Activated CD8-positive, alpha-beta memory T cell treated with anti-CD3 and anti-CD28 coated beads for 36 hours (primary cell): Measurements from ENCODE around the gene NUCB1. TPM values are rescaled to one million over a fixed set of nuclear protein-coding genes. Genes with fewer than 3 reads are reported as not detected.
"Not testable (repeated sequence)": the region's sequence is repeated elsewhere in the genome, so short reads cannot be mapped to it uniquely, and the experiment has no call there.

ENCODE experiments used
- CTCF ChIA-PET: fragments of 350-600 bp; sonication (Branson Sonifier 250); formaldehyde crosslinking; loops from one replicate; lab custom pipeline; 2021; ENCODE audit warnings: antibody characterized with exemption; lab: Charles Lee
- POLR2A ChIA-PET: fragments of 350-600 bp; sonication (Branson Sonifier 250); formaldehyde crosslinking; loops from one replicate; lab custom pipeline; 2021; ENCODE audit warnings: antibody characterized with exemption; lab: Charles Lee
- total RNA-seq, 2 experiments: library from RNA; stranded (reverse); gene quantifications; one replicate each; pipeline ENCODE4 v1.2.3, GENCODE V29; 2021

The NUCB1 gene
- total RNA-seq, 2 experiments from 2014 or later = 89.2 to 89.5 TPM

DNA sequence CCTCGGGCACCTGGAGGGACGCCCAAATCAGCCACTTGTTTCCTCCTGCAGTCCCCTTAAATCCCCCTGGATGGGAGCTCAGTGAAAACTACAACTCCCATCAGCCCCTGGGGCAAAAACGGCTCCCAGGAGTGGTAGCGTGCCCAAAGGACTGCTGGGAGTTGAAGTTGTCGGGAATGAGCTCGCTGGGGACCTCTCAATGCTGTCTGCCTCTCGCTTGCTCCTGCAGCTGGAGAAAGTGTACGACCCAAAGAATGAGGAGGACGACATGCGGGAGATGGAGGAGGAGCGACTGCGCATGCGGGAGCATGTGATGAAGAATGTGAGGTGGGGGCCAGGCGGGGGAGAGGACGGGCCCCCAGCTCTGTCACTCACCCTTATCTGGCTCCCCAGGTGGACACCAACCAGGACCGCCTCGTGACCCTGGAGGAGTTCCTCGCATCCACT lies 18.7 kb downstream of the NUCB1 start:
- CTCF ChIA-PET = interaction anchor here (0.5 to 1.5 kb wide), 3 partner anchors 52 to 221 kb away, joined by 4 to 5 read pairs (median 4); no protein-coding TSS in a partner anchor
- POLR2A ChIA-PET = interaction anchor here (0.6 kb wide), 2 partner anchors 9 to 37 kb away, joined by 5 to 9 read pairs; no protein-coding TSS in a partner anchor

DNA sequence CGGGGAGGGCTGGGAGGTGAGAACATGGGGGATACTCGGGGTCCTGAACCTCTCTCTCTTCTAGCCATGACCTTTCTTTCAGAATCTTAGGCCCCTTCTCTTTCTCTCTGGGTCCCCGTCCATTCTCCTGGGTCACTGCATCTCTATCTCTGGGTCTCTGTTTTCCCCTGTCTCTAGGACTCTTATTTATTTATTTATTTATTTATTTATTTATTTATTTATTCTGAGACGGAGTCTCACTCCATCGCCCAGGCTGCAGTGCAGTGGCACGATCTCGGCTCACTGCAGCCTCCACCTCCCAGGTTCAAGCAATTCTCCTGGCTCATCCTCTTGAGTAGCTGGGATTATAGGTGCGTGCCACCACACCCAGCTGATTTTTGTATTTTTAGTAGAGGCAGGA lies 19.2 kb downstream of the NUCB1 start:
- POLR2A ChIA-PET = not testable (repeated sequence)
- CTCF ChIA-PET = interaction anchor here (0.5 to 1.5 kb wide), 3 partner anchors 51 to 222 kb away, joined by 4 to 5 read pairs (median 4); no protein-coding TSS in a partner anchor

DNA sequence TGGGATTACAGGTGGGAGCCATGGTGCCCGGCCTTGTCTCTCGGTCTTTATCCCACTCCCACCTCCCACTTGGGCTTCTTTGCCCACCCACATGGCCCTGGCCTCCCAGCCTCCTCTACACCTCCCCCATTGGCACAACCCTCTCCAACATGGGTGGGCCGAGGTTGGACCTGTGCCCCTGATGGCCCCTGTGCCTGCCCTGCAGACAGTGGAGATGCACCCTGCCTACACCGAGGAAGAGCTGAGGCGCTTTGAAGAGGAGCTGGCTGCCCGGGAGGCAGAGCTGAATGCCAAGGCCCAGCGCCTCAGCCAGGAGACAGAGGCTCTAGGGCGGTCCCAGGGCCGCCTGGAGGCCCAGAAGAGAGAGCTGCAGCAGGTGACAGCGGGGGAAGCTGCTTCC lies 20.8 kb downstream of the NUCB1 start:
- ChIA-PET CTCF (interaction anchor here (0.5 to 1.4 kb wide), 2 partner anchors 9 to 96 kb away, joined by 3 to 4 read pairs; no protein-coding TSS in a partner anchor), POLR2A (no interaction called here)

DNA sequence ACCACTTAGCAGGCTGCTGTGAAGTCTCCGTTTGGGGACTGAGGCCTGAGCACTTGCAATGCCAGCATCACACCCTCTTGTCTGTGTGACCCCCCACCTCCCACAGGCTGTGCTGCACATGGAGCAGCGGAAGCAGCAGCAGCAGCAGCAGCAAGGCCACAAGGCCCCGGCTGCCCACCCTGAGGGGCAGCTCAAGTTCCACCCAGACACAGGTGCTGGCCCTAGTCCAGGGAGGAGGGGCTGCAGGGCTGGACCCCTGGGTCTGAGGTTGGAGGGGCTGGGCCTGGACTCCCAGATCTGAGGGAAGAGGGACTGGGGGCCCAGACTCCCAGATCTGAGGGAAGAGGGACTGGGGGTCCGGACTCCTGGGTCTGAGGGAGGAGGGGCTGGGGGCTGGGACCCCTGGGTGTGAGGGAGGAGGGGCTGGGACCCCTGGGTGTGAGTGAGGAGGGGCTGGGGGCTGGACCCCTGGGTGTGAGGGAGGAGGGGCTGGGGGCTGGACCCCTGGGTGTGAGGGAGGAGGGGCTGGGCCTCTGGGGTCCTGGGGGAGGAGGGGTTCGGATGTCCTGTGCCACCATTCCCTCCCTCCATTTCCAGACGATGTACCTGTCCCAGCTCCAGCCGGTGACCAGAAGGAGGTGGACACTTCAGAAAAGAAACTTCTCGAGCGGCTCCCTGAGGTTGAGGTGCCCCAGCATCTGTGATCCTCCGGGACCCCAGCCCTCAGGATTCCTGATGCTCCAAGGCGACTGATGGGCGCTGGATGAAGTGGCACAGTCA lies 21.8 kb downstream of the NUCB1 start:
- ChIA-PET CTCF (interaction anchor here (1.4 kb wide), 1 partner anchor 10 kb away, joined by 3 read pairs; no protein-coding TSS in a partner anchor), POLR2A (no interaction called here)

DNA sequence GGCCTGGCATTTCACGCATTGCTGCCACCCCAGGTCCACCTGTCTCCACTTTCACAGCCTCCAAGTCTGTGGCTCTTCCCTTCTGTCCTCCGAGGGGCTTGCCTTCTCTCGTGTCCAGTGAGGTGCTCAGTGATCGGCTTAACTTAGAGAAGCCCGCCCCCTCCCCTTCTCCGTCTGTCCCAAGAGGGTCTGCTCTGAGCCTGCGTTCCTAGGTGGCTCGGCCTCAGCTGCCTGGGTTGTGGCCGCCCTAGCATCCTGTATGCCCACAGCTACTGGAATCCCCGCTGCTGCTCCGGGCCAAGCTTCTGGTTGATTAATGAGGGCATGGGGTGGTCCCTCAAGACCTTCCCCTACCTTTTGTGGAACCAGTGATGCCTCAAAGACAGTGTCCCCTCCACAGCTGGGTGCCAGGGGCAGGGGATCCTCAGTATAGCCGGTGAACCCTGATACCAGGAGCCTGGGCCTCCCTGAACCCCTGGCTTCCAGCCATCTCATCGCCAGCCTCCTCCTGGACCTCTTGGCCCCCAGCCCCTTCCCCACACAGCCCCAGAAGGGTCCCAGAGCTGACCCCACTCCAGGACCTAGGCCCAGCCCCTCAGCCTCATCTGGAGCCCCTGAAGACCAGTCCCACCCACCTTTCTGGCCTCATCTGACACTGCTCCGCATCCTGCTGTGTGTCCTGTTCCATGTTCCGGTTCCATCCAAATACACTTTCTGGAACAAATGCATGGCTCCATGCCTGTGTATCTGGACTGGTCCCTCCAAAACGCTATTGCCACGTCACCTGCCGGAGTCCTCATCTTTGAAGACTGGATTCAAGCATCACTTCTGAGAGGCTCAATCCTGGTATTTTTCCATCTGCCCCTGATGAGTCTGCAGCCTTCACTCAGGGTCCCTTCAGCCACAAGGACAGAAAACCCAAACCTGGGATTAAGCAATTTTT lies 22.7 kb downstream of the NUCB1 start:
- POLR2A ChIA-PET = no interaction called here

DNA sequence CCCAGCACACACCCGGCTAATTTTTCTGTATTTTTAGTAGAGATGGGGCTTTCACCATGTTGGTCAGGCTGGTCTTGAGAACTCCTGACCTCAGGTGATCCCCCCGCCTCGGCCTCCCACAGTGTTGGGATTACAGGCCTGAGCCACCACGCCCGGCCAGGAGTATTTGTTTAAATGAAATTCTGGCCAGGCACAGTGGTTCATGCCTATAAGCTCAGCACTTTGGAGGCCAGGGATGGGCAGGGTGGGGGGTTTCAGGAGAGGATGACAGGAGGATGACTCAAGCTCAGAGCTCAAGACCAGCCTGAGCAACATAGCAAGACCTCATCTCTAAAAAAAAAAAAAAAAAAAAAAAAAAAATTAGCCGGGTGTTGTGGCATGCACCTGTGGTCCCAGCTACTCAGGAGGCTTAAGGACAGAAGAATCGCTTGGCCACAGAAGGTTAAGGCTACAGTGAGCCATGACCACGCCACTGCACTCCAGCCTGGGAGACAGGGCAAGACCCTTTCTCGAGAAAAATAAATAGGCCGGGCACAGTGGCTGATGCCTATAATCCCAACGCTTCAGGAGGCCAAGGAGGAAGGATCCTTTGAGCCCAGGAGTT lies 25.2 kb downstream of the NUCB1 start:
- ChIA-PET POLR2A (interaction anchor here (1.2 kb wide), 1 partner anchor 45 kb away, joined by 4 read pairs; no protein-coding TSS in a partner anchor), CTCF (interaction anchor here (0.6 kb wide), 1 partner anchor 16 kb away, joined by 3 read pairs; no protein-coding TSS in a partner anchor)

More for the DNA sequence above, 22.7 kb downstream of the NUCB1 start:
- CTCF ChIA-PET = no interaction called here

DNA sequence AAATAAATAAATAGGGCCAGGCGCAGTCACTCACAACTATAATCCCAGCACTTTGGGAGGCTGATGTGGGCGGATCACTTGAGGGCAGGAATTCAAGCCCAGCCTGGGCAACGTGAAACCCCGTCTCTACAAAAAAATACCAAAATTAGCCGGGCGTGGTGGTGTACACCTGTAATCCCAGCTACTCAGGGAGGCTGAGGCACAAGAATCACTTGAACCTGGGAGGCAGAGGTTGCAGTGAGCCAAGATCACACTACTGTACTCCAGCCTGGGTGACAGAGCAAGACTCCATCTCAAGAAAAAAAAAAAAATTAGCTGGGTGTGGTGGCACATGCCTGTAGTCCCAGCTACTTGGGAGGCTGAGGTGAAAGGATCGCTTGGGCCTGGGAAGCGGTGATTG lies 25.8 kb downstream of the NUCB1 start:
- CTCF ChIA-PET = interaction anchor here (0.6 to 0.7 kb wide), 3 partner anchors 12 to 45 kb away, joined by 3 read pairs; no protein-coding TSS in a partner anchor
- POLR2A ChIA-PET = not testable (repeated sequence)

DNA sequence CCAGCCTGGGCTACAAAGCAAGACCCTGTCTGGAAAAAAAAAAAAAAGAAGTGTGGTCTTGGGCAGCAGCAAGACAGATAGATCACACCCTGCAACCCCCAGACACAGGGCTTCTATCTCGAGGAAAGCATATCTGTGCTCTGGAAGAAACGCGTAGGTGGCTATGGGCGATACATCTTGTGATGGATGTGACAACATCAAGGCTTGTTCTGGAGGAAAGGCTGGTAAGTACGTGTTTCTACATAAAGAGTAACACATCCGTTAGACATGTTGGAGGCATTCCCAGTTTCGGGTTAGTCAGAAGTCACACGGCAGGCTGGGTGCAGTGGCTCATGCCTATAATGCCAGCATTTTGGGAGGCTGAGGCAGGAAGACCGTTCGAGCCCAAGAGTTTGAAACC lies 26.8 kb downstream of the NUCB1 start:
- ChIA-PET CTCF (interaction anchor here (0.6 kb wide), 1 partner anchor 19 kb away, joined by 3 read pairs; no protein-coding TSS in a partner anchor), POLR2A (no interaction called here)

DNA sequence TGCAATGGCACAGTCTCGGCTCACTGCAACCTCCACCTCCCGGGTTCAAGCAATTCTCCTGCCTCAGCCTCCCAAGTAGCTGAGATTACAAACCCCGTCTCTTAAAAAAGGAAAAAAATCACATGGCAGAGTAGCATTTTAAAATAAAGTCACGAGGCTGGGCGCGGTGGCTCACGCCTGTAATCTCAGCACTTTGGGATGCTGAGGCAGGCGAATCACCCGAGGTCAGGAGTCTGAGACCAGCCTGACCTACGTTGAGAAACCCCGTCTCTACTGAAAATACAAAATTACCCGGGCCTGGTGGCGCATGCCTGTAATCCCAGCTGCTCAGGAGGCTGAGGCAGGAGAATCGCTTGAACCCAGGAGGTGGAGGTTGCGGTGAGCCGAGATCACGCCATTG lies 27.6 kb downstream of the NUCB1 start:
- ChIA-PET POLR2A (interaction anchor here (0.7 kb wide), 1 partner anchor 9 kb away, joined by 5 read pairs; no protein-coding TSS in a partner anchor), CTCF (interaction anchor here (0.6 to 0.7 kb wide), 3 partner anchors 19 to 117 kb away, joined by 3 to 4 read pairs (median 3); partner anchors contain the start of gene BCAT2)

DNA sequence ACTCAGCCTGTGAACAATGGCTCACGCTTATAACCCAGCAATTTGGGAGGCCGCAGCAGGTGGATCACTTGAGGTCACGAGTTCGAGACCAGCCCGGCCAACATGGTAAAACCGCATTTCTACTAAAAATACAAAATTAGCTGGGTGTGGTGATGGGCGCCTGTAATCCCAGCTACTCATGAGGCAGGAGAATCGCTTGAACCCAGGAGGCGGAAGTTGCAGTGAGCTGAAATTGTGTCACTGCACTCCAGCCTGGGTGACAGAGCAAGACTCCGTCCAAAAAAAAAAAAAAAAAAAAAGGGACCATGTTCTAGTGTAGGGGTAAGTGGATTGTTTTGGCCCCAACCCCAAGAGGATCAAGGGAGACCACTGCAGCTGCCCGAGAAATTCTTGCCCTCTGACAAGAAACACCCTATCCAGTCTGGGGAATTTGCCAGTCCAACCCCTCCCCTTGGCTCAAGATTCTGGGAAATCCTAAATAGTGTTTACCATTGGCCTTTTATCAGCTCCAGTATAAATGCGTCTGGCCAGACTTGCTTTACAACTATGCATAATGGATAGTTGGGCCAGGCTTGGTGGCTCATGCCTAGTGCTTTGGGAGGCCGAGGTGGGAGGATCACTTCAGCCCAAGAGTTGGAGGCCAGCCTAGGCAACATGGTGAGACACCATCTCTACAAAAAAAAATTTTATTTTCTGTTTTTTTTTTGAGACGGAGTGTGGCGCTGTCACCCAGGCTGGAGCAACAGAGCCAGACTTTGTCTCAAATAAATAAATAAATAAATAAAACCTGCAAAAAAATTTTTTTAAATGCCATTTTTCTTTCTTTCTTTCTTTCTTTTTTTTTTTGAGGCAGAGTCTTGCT lies 28.3 kb downstream of the NUCB1 start:
- ChIA-PET CTCF (interaction anchor here (0.6 kb wide), 1 partner anchor 117 kb away, joined by 3 read pairs; the partner anchor contains the start of gene BCAT2), POLR2A (interaction anchor here (0.7 kb wide), 3 partner anchors 10 to 91 kb away, joined by 3 to 5 read pairs (median 3); partner anchors contain the start of gene BAX)

DNA sequence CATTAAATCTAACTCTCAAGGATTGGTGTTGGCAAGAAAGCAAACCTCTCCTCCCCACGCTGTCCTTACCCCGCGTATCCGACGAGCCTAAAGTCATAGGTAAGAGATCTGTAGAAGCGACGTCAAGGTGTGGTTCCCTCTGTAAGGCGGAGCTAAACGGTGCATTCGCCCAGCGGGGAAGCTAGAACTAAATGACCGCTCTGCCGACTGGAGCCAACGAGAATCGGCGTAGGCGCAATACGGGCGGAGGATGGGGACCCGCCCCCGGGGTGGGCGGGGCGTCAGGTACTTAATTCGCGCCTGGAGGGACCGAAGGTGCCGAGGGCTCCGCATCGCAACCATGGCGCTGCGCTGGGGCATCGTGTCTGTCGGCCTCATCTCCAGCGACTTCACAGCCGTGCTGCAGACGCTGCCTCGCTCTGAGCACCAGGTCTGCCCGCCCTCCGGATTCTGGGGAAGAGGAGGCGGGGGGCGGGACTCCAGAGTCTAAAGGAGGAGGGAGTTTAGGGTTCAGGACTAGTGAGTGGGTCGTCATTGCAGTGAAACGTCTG lies 33.3 kb downstream of the NUCB1 start, which contains the start of gene DHDH:
DHDH (plus strand) TSS at position 318 of the 551 bp plus-strand sequence; CDS start at position 341, 23 bp downstream.
- CTCF ChIA-PET = interaction anchor here (0.8 to 1.3 kb wide), 3 partner anchors 26 to 213 kb away, joined by 3 to 4 read pairs (median 3); no protein-coding TSS in a partner anchor
- POLR2A ChIA-PET = interaction anchor here (1.1 kb wide), 1 partner anchor 62 kb away, joined by 3 read pairs; the partner anchor contains the start of gene PPP1R15A

DNA sequence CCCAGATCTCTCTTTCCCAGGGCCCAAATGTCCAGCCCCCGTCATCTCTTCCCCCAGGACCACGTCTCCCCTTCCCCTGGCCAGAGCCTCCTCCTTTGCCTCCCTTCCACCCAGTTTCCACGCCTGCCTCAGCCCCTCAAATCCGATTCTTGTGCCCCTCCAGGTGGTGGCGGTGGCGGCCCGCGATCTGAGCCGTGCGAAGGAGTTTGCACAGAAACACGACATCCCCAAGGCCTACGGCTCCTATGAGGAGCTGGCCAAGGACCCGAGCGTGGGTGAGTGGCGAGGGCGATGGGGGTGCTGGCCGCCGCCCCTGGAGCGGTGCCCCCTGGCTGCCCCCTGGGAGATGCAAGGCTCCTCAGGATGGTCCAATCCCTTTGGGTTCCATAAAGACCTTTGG lies 34.7 kb downstream of the NUCB1 start:
- POLR2A ChIA-PET = interaction anchor here (0.6 kb wide), 1 partner anchor 23 kb away, joined by 4 read pairs; no protein-coding TSS in a partner anchor
- CTCF ChIA-PET = interaction anchor here (1.3 kb wide), 1 partner anchor 18 kb away, joined by 3 read pairs; no protein-coding TSS in a partner anchor

DNA sequence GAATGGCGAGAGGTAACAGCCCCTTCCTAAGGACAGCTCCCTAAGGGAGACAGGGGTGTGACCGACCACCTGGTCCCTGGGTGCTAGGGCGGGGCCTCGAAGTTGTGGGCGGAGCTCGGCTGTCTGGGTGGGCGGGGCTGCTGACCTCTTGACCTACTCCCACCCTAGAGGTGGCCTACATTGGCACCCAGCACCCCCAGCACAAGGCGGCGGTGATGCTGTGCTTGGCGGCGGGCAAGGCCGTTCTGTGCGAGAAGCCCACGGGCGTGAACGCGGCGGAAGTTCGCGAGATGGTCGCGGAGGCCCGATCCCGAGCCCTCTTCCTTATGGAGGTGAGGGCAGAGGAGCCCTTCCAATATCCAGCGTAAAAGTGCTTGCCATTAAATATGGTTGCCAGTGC lies 35.8 kb downstream of the NUCB1 start:
- CTCF ChIA-PET = no interaction called here
- POLR2A ChIA-PET = no interaction called here

DNA sequence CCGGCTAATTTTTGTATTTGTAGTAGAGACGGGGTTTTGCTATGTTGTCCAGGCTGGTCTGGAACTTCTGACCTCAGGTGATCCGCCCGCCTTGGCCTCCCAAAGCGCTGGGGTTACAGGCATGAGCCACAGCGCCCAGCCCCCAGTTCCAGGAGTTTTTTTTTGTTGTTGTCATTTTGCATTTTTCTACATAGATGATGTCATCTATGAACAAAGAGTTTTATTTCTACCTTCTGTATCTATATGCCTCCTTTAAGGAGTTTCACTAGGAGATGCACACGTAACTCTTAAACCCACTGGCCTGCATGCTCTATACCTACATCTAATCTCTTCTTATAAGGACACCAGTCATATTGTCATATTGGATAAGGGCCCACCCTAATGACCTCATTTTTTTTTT lies 38.1 kb downstream of the NUCB1 start:
- POLR2A ChIA-PET = no interaction called here

DNA sequence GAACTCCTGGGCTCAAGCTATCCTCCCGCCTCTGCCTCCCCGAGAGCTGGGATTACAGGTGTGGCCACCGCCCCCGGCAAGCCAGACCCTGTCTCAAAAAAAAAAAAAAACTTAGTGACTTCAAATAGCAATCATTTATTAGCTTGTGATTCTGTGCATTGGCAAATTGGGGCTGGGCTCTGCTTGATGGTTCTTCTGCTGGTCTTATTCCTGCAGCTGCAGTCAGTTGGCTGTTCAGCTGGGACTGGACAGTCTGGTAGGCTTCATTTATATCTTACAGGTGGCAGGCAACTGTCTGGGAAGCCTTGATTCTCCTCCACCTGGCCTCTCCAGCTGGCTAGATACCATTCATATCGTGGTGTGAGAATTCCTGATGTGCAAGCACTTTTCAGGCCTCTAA lies 40.8 kb downstream of the NUCB1 start:
- ChIA-PET POLR2A (no interaction called here), CTCF (interaction anchor here (0.7 kb wide), 1 partner anchor 15 kb away, joined by 3 read pairs; no protein-coding TSS in a partner anchor)

More for the DNA sequence above, 38.1 kb downstream of the NUCB1 start:
- CTCF ChIA-PET = no interaction called here

DNA sequence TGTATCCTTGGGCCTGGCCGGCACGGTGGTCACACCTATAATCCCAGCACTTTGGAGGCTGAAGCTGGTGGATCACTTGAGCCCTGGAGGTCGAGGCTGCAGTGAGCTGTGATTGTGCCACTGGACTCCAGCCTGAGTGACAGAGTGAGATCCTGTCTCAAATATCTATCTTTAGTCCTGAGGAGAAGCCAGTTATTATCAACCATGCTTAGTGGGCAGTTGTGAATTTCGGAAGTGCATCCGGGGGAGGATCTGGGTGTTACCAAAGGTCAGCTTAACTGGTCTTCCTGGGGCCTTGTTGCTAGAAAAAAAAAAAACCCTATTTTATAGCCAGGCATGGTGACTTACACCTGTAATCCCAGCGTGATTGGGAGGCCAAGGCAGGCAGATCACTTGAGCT lies 43.0 kb downstream of the NUCB1 start:
- CTCF ChIA-PET = interaction anchor here (0.5 to 1.2 kb wide), 3 partner anchors 50 to 184 kb away, joined by 3 read pairs; partner anchors contain the start of gene GYS1
- POLR2A ChIA-PET = no interaction called here

DNA sequence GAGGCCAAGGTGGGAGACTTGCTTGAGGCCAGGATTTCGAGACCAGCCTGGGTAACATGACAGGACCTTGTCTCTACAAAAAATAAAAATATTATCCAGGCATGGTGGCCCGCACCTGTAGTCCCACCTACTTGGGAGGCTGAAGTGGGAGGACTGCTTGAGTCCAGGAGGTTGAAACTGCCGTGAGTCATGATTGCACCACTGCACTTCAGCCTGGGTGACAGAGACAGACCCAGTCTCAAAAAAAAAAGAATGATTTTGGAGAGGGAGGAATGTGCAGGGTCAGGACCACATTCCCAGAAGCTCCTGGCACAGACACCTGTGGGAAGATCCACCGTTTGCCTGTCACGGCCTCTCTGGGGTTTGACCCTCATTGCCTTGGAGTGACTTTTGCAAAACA lies 45.3 kb downstream of the NUCB1 start:
- POLR2A ChIA-PET = no interaction called here
- CTCF ChIA-PET = no interaction called here
